ENCODE results near the gene NAT9.

NAT9 gene

GRCh38 chr17:74776044-74776962 is at the start of gene NAT9:
TSS of gene NAT9 (minus strand) at chr17:74776345. CDS start at chr17:74775698, 647 bp downstream.
- ChIA-PET POLR2A (interaction anchor here (0.5 to 3.9 kb wide), 27 partner anchors 9 to 1430 kb away, joined by 3 to 49 read pairs (median 4); partner anchors contain the start of genes FDXR, NT5C and USH1G), CTCF (interaction anchor here (0.6 to 12.4 kb wide), 13 partner anchors 11 to 410 kb away, joined by 3 to 120 read pairs (median 4); partner anchors contain the start of gene NHERF1)
- Histone ChIP-seq H3K4me3 (ENCODE audit: low read depth, low read length) (peak within 1 kb of the TSS; percentile 84), H3K36me3 (ENCODE audit: control insufficient read depth in 2 of 2, insufficient read depth in 1 of 2, low read length in 2 of 2) (peaks cover 2 to 48% of the 10 kb centered on the region in 2 experiments; a peak in 2 of 3 replicates), H3K9me3 (ENCODE audit: control insufficient read depth, insufficient read depth, low read depth, low read length) (no peaks in the 10 kb centered on the region), H3K4me1 (ENCODE audit: control insufficient read depth, insufficient read depth, low read length) (peaks cover 3% of the 10 kb centered on the region; the same call in 1 of the 2 replicates), H3K27ac (ENCODE audit: extremely low read depth, low read depth, low read length) (peak within 1 kb of the TSS; percentile 50)
- TF ChIP-seq ZBTB26 (tag by site-specific recombination; optimal IDR thresholded peaks at IDR 0.05) = peak; percentile 63
- TF ChIP-seq ELK4 (IDR thresholded peaks at IDR 0.05; ENCODE audit: borderline replicate concordance, low read depth, low read length) = peak; percentile 62; the same call in 1 of the 2 replicates
- peak; percentile 73 for TF ChIP-seq YY2 (tag by site-specific recombination; IDR thresholded peaks at IDR 0.05)
- 0 out of 2 replicates have a peak, but pooled peaks have one; percentile 62 for TF ChIP-seq KLF7 (tag by site-specific recombination; IDR thresholded peaks at IDR 0.05; ENCODE audit: borderline replicate concordance)
- TF ChIP-seq ZNF157 (tag by site-specific recombination; IDR thresholded peaks at IDR 0.05) = no peak
- TF ChIP-seq ZBTB17 (tag by site-specific recombination; IDR thresholded peaks at IDR 0.05) = peak; percentile 57; the same call in 1 of the 2 replicates
- peak; percentile 81 for TF ChIP-seq ZNF335 (tag by site-specific recombination; conservative IDR thresholded peaks at IDR 0.05)
- TF ChIP-seq KLF16 (tag by site-specific recombination; IDR thresholded peaks at IDR 0.05) = peak; percentile 95
- peak; percentile 40; the same call in 1 of the 2 replicates for TF ChIP-seq ZNF324 (tag by site-specific recombination; IDR thresholded peaks at IDR 0.05)
- no peak for TF ChIP-seq SETDB1 (IDR thresholded peaks at IDR 0.05; ENCODE audit: insufficient read length, low read length)
- TF ChIP-seq ZNF514 (tag by site-specific recombination; IDR thresholded peaks at IDR 0.05) = no peak
- TF ChIP-seq ZBTB8A (tag by site-specific recombination; IDR thresholded peaks at IDR 0.05) = no peak
- TF ChIP-seq INSM2 (tag by site-specific recombination; IDR thresholded peaks at IDR 0.05) = no peak
- TF ChIP-seq ZBTB1 (tag by site-specific recombination; IDR thresholded peaks at IDR 0.05) = no peak
- TF ChIP-seq ZBTB11 (tag by site-specific recombination; conservative IDR thresholded peaks at IDR 0.05; ENCODE audit: low read depth) = peak; percentile 34; the same call in 1 of the 2 replicates
- TF ChIP-seq ZNF561 (tag by site-specific recombination; IDR thresholded peaks at IDR 0.05; ENCODE audit: borderline replicate concordance) = peak; percentile 96
- peak; percentile 52 for TF ChIP-seq ZNF398 (tag by site-specific recombination; IDR thresholded peaks at IDR 0.05)
- peak; percentile 92 for TF ChIP-seq KLF17 (tag by site-specific recombination; IDR thresholded peaks at IDR 0.05)
- no peak for TF ChIP-seq ZNF274 (IDR thresholded peaks at IDR 0.05; ENCODE audit: low read length)
- no peak for TF ChIP-seq ZNF274 (tag by site-specific recombination; IDR thresholded peaks at IDR 0.05; ENCODE audit: borderline replicate concordance)
- TF ChIP-seq KLF9 (tag by site-specific recombination; IDR thresholded peaks at IDR 0.05; ENCODE audit: low read depth) = peak; percentile 99
- peak; percentile 88 for TF ChIP-seq ZNF580 (tag by site-specific recombination; IDR thresholded peaks at IDR 0.05)
- TF ChIP-seq KLF8 (tag by site-specific recombination; IDR thresholded peaks at IDR 0.05) = peak; percentile 88
- peak; percentile 46; the same call in 1 of the 2 replicates for TF ChIP-seq ZNF629 (tag by site-specific recombination; IDR thresholded peaks at IDR 0.05)
